ENCODE measurements around the gene TMC5.

TMC5 gene

GRCh38 chr16:19521471-19522396 lies 104.1 kb downstream of the TMC5 start, which contains the start of gene GDE1:
Gene GDE1, minus strand, starts transcription at chr16:19522098. Its CDS starts 134 bp downstream, at chr16:19521964.
- peak; percentile 95 for DNase-seq (ENCODE audit: low spot score)
- peak; percentile 26; the same call in 1 of the 2 replicates for TF ChIP-seq CTCF (conservative IDR thresholded peaks at IDR 0.05; ENCODE audit: low read depth)
- CTCF ChIA-PET: interaction anchor here (0.6 kb wide), 1 partner anchor 590 kb away, joined by 5 read pairs; no protein-coding TSS in a partner anchor
- peak within 1 kb of the TSS; percentile 87 for H3K27ac ChIP-seq
- POLR2A ChIA-PET (ENCODE audit: low non-redundant PET): no interaction called here

- no peak for TF ChIP-seq CTCF (conservative IDR thresholded peaks at IDR 0.05; ENCODE audit: low read depth)
- POLR2A ChIA-PET (ENCODE audit: low non-redundant PET): no interaction called here
- CTCF ChIA-PET: no interaction called here
- DNase-seq (ENCODE audit: low spot score): no peak
- H3K27ac ChIP-seq: peak overlapping the region; percentile 87
Measured at GRCh38 chr16:19522397-19522732, 104.7 kb downstream of the TMC5 start.

- no peak for TF ChIP-seq CTCF (conservative IDR thresholded peaks at IDR 0.05; ENCODE audit: low read depth)
- ChIA-PET POLR2A (ENCODE audit: low non-redundant PET) (no interaction called here), CTCF (no interaction called here)
- DNase-seq (ENCODE audit: low spot score): no peak
- peak overlapping the region; percentile 40; the same call in 1 of the 2 replicates for H3K27ac ChIP-seq
Measured at GRCh38 chr16:19522760-19523159, 105.1 kb downstream of the TMC5 start.

- TF ChIP-seq CTCF (conservative IDR thresholded peaks at IDR 0.05; ENCODE audit: low read depth): no peak
- no peak for DNase-seq (ENCODE audit: low spot score)
- H3K27ac ChIP-seq: peak overlapping the region; percentile 40; the same call in 1 of the 2 replicates
- ChIA-PET CTCF (no interaction called here), POLR2A (ENCODE audit: low non-redundant PET) (no interaction called here)
Measured at GRCh38 chr16:19523184-19523558, 105.5 kb downstream of the TMC5 start.

- ChIA-PET CTCF (interaction anchor here (0.6 to 0.7 kb wide), 2 partner anchors 165 to 436 kb away, joined by 3 to 4 read pairs; no protein-coding TSS in a partner anchor), POLR2A (ENCODE audit: low non-redundant PET) (no interaction called here)
- peak; percentile 94 for DNase-seq (ENCODE audit: low spot score)
- no peak for TF ChIP-seq CTCF (conservative IDR thresholded peaks at IDR 0.05; ENCODE audit: low read depth)
- peak within 1 kb of the TSS; percentile 79 for H3K27ac ChIP-seq
Measured at GRCh38 chr16:19523559-19524355, 106.1 kb downstream of the TMC5 start, which contains the start of gene CCP110. Gene CCP110, plus strand, starts transcription at chr16:19523942. Its CDS starts 3,940 bp downstream, at chr16:19527882.

- ChIA-PET POLR2A (ENCODE audit: low non-redundant PET) (no interaction called here), CTCF (interaction anchor here (0.6 to 1.1 kb wide), 4 partner anchors 15 to 436 kb away, joined by 3 to 5 read pairs (median 4); no protein-coding TSS in a partner anchor)
- peak overlapping the region; percentile 79 for H3K27ac ChIP-seq
- no peak for TF ChIP-seq CTCF (conservative IDR thresholded peaks at IDR 0.05; ENCODE audit: low read depth)
- peak; percentile 17 for DNase-seq (ENCODE audit: low spot score)
Measured at GRCh38 chr16:19524356-19524615, 106.6 kb downstream of the TMC5 start.

All from RWPE1 (cell line).